NK-92 (cell line): ENCODE measurements around the gene ASB1.

Source experiments
- DNase-seq: peaks from one replicate; lab custom pipeline; 2025; ENCODE audit not compliant: unreplicated experiment; lab: John Stamatoyannopoulos, UW

The ASB1 gene

DNA sequence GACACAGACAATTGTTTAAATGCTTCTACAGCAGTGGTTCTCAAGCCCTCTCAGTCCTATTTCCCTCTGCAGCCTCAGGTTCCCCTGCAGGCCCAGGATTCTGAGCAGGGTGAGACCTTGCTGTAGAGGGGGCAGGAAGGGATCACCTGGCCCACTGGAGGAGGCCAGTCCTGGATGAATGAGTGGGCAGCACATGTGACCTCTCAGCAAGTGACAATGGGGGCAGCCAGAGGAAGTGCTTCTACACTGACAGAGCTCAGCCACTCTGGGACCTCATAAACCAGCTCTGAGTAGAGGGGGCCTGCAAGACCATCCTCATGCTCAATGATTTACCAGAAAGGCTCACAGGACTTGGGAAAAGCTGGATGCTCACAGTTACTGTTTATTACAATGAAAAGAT lies 63.2 kb downstream of the ASB1 start:
- no peak for DNase-seq

DNA sequence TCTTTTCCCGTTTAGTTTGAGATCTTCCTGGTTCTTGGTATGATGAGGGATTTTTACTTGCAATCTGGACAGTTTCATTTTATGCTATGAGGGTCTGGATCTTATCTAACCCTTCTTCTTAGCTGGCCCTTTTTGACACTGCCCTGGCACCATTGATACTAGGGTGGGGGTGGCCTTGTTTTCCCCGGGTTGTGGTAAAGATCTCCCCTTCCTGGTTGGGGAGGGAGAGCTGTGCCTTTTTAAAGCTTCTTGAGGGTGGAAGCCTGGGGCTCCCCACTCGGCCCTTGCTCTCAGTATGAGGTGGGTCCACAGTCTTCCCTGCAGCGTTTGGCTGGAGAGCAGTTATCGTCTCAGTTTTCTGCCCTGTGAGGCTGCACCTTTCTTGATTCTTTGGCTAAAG lies 66.1 kb downstream of the ASB1 start:
- DNase-seq: no peak

DNA sequence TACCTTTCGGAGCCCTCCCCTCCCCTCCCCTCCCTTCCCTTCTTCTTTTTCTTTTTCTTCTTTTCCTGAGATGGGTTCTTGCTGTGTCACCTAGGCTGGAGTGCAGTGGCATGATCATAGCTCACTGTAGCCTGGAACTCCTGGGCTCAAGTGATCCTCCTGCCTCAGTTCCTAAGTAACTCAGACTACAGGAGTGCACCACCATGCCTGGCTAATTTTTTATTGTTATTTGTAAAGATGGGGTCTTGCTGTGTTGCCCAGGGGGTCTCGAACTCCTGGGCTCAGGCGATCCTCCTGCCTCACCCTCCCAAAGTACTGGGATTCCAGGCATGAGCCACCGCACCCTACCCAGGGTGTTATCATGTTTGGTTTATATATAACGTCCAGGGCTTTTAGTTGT lies 66.7 kb downstream of the ASB1 start:
- DNase-seq: no peak

DNA sequence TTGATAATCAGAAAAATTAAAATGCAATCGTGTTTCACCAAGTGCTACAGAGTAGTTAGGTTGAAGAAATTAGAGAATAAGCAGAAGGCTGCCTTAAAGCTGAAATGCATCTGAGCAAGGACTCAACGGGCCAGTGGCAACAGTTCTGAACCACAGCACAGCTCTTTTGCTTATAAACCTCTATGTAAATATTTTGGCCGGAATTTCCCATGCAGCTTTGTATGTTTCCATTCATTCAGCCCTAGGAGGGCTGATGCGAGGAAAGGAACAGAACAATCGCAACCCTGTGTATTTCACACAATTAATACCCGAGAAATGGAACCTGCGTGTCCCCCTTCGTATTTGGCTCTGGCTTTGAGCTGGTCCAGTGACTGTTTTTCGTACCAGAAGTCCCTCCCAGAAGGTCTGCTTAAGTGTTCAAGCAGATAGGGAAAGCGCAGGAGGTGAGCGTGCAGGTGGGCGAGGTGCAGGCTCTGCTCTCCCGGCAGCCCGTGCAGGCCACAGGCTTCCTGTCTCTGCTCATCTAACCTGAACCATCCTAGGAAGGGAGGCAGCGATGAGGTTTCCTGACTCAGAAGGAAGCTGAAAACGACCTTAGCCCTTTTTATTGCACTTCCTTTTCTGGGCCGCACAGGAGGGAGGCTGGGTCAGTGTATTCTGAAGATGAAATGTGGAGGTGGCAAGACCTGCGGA lies 67.3 kb downstream of the ASB1 start:
- no peak for DNase-seq

DNA sequence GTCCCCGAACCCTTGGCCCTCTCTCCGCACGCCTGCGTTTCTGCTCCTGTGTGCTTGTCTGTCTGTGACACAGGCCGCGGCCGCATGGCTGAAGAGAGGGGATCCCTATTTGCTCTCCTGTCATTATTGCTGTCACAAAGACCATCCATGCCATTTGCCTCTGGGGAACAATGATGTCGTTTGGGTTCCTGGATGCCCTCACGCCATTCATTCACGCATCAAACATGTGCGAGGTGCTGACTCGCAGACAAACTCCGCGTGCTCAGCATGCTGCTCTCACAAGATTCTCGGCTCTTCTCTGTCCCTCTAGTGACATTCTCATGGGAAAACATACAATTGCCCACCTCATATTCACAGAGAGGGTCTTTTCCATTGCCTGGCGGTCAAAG lies 67.8 kb downstream of the ASB1 start:
- DNase-seq: no peak

DNA sequence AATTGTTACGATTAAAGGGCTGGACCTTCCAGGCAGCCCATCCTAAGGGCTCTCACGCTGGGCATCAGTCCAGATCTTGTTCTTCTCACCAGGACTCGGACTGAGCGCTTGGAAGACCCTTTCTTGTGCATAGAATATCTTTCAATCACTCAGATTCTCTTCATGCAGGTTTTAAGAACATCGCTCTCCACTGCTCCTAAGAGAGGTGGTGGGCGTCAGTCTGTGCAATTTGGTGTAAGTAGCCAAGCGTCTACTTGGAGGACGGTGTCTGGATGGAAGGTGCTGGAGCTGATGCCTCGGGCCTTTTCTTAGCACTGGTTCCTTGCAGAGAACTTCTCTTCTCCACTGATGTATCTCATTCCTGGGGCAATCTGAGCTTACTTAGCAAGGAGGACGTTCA lies 68.7 kb downstream of the ASB1 start:
- no peak for DNase-seq

DNA sequence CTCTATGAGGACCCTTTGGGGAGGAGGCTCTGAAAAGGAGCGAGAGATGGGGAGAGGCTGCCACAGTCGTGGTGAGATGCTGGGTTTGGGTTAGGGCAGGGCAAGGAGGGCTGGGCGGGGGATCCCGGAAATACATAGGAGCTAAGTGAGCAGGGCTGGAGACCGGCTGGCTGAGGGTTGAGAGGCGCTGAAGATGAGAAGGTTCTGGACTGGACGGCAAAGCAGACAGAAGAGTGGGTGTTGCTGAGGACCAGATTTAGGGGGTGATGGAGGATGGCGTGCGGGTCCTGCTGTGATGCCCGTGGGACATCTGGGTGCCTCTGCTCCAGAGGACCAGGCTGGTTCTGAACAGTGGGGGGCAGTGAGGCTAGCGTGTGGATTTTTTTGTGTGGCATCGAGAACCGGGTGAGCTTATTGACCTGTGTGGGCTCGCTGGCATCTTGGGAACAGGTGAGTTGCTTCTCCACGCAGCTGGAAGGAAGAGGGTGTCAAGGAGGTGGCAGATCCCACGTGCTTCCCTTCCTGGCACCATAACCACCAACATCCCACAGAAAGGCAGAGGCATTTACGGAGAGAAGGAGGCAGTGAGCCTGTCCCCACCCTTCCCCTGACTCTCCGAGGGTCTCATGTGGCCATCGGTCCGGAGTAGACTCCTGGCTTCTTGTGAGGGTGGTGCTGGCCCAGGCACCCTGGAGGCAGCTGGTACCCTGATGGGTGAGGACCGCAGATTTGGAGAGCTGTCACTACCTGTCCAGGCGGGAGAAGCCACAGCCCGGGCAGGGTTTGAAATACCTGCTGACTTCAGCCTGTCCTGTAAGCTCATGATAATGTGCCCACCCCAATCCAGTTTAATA lies 70.3 kb downstream of the ASB1 start:
- no peak for DNase-seq

DNA sequence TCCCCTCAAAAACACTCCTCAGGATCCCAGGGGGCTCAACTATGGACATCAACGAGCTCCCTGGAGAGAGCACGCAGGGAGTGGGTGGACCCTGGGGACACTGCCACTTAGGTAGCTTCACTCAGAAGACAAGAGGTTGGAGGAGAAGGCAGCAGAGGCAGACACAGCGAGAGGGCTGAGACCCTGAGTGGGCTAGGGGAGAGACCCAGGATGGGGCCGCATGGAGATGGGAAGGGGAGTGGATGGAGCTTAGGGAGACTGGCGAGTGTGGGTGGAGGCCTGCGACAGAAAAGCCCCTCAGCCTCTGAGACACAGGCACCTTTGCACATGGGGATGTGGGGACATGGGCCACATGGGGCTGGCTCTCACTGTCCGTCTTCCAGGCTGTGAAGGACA lies 70.9 kb downstream of the ASB1 start:
- no peak for DNase-seq

DNA sequence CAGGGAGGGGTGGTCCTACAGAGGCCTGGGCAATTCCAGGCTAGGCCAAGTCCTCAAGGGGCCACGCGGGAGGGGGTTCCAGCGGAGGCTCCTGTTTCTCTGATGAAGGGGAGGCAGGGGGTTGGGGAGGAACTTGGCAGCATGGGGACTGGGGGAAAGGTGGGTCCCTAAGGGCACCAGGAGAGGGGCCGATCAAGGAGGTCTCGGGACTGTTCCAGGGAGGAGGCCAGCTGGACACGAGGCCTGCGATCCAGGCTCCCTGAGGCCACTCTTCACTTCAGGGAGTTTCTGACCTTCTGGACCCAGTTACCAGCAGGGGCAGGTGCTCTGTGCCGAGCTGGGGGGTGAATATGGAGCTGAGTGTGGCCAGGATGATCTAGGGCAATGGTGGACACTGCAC lies 71.5 kb downstream of the ASB1 start:
- no peak for DNase-seq

DNA sequence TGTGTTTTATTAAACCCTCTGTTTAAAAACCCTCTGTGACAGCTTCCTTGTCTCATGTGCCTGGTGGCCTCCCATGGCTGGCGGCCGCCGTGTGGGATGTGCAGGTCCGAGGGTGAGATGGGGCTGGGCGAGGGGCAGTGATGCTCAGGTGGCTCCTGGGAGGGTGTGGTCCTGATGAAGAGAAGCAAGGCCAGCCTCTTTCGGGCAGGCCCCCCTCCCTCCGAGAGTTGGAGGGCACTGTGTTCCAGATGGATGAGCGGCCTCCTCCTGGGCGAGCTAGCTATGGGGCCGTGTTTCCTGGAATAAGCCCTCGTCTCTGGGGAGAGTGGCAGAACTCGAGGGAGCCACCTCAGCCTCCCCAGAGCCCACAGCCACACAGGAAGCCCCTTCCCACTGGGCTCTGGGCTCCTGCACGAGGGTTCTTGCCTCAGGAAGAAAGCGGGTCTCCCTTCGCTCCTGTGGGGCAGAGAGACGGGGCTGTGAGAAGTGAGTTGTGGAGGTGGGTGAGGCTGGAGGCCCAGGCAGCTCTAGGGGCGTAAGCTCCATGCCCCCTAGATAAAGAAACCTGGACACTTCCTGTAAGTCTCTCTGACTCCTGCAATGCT lies 72.1 kb downstream of the ASB1 start:
- DNase-seq: no peak

DNA sequence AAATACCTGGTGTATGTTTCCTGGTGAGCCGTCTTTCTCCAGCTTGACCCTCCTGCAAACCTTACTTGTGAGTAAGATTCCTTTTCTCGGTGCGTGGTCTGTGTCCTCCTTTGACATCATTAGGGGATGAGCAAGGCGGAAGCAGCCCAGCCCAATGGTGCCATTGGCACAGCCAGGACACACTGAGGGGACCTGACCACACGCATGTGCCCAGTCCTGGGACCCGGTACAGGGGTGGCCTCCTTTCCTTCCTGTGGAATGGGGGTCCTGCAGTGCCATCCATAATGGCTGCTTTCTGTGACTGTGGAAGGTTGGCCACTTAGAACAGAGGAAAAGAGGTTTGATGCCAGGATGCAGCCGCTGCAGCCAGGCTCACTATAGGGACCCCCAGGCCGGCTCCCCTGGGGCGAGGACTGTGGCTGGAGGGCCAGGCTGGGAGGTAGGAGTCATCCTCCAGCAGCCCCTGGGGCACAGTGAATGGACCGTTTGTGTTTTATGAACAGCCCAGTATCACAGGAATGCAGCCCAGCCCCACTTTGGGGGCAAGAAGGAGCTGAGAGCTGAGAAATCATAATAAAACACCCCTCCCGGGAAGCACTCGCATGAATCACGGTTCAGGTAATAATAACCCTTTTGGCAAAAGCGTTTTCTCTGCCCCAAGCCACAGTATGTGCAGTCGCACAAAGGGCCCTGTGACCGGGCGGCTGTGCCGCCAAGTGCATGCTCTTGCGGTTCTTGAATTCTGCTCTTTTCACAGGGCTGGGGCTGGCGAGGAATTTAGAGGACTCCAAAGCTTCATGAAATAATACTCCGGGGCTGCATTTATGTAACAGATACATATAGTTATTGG lies 73.2 kb downstream of the ASB1 start:
- DNase-seq: no peak

DNA sequence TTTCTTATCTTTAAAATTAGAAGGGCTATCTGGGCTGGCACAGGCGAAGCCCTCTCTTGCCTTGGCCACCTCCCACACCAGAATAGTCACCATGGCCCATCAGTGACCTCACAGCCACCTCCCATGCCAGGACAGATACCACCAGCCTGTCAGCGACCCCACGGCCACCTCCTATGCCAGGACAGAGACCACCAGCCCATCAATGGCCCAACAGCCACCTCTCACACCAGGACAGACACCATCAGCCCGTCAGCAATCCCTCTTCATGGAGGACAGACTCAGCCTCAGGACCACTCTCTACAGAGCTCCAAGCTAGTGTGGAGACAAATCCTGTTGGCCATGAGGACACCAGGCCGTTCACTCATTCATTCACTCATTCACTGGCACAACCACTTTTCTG lies 74.6 kb downstream of the ASB1 start:
- DNase-seq: no peak
